ENCODE measurements around the gene PLPP1. TPM values are rescaled to one million over a fixed set of nuclear protein-coding genes. Genes with fewer than 3 reads are reported as not detected.

Gene PLPP1
- total RNA-seq (2022; extraction: Qiagen RNA extraction; ENCODE audit: low read depth): 26.6 to 38.8 TPM (median 32.6 TPM) in 5 replicates

GRCh38 chr5:55534436-55535198 lies at the start of gene PLPP1:
Gene PLPP1 (minus strand): TSS chr5:55534964. CDS start chr5:55534629, 335 bp downstream.

Other genes starting within 250 kb of the PLPP1 start
- gene DHX29, start 227.3 kb downstream of the PLPP1 start, total RNA-seq (2022; extraction: Qiagen RNA extraction; ENCODE audit: low read depth): 21.5 to 28.4 TPM (median 25.8 TPM) in 5 replicates
- gene MTREX, start 227.0 kb downstream of the PLPP1 start, total RNA-seq (2022; extraction: Qiagen RNA extraction; ENCODE audit: low read depth): 35.5 to 50.1 TPM (median 44.0 TPM) in 5 replicates
- gene SLC38A9, start 177.4 kb upstream of the PLPP1 start, total RNA-seq (2022; extraction: Qiagen RNA extraction; ENCODE audit: low read depth): 20.7 to 30.5 TPM (median 26.1 TPM) in 5 replicates
- not detected in 5 replicates for gene DDX4, start 203.1 kb upstream of the PLPP1 start, total RNA-seq (2022; extraction: Qiagen RNA extraction; ENCODE audit: low read depth)